Stimulated activated naive CD4-positive, alpha-beta T cell (primary cell): ENCODE data around the gene RHEBL1.

Source experiments
- DNase-seq, 6 experiments: peaks; one replicate each; lab custom pipeline; 2025; lab: John Stamatoyannopoulos, UW

The RHEBL1 gene

DNA sequence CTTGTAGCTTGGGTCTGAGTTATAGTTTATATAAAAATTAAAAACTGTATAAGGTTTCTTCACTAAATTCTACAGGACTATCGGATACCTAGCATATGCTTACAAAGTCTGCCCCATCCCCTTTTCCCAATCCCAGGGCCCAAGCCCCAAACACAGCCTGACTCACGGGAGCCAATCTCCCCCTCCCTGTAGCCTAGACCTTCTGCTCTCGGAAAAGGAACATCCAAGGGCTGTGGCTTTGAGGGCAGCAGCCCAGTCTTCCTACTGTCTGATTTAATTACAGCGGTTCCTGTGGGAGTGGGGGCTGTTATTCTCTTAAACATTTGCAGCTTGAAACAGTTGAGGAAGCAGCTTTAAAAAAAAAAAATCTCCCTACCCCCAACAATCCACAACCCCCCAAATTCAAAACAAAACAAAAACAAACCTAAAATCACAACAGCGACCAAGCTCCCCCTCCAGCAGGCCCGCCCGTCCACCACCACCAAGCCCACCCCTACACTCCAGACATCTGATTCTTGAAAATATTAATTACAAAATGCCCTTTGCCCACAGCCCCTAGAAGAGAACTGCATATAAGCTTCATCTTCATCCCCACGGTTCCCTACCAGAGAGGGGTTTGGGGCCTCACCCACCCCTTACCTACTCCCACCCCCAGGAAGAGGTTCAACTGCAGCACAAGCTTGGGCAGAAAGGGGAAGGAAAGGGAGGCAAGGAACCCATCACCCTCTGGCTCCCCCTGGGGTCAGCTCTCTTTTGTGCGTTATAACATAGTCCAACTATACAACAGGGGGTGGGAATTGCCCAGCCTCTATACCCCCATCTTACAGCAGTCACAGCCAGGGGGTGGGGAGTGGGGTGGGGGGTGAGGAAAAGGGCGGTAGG lies 50.1 kb downstream of the RHEBL1 start:
- DNase-seq, result peak in 4 of 6 experiments; percentile 11 to 48 (median 16)

DNA sequence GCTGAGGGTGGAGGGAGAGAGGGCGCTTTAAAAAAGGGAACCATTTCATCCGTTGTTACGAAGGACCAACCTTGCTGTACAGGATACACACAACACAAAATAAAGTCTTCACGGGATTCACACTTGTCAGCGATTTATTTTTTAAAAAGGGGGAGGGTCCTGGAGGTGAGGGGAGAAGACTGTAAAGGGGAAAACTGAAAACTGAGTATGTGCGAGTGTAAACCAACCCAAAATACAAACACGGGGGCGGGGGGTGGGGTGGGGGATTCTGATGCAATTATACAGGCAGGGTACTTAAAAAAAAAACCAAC lies 50.7 kb downstream of the RHEBL1 start:
- no peak for DNase-seq

DNA sequence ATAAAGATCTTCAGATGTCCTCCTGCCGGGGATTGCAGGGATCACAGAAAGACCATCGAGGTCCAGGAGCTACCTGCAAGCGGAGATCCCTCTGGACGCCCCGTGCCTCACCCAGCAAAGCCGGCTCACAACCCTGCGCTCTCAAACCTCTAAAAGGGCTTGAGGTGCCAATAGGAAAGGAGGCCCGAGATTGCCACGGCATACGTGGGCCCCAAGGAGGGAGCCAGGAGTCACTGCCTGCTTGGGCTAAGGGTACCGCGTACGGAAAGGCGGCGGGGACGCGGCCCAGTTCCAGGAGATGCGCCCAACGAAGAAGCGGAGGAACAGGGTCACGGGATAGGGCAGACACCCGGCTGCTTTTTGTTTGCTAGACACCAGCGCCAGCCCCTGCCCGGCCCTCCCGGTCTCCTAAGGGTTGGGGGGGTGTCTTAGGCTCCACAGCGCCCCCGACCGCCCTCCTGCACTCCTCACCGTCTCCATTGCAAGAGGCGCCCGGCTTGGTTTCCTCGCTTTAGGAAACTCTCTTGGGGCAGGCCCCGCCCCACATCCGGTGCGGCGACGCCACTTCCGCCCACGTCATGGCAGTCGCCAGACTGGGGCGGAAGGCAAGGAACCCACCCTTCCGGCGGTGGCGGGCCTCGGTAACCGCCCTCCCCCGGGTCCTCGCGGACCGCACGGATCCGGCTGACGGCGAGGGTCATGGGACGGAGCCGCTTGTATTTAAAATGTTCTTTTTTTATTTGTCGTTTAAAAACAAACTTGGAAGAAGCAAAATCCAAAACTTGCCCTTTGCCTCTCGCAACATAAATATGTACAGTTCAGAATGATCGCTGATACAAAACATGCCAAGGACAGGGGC lies 51.3 kb downstream of the RHEBL1 start, which contains the start of gene PRKAG1:
TSS of gene PRKAG1 (minus strand) at position 516 of the 859 bp plus-strand sequence. CDS start at position 480, 36 bp downstream.
- peak; percentile 94 to 97 (median 95) for DNase-seq

DNA sequence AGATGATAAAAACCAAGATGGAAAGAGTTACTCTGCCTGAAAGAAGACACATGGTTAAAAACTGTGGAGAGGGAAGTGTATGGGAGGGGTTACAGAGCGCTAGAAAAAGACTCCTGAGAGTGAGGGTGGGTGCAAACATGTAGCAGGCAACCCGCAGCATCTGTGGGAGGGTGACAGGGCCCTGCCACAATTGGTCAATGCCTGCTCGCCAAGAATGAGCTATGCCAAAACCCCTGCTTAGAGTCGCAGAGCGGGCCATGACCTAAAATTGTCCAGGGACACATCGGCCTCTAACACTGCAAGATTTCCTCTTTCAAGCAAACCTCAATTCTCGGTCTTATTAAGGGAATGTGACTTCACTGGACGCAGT lies 51.9 kb downstream of the RHEBL1 start:
- DNase-seq, result peak in 1 of 6 experiments; percentile 38

DNA sequence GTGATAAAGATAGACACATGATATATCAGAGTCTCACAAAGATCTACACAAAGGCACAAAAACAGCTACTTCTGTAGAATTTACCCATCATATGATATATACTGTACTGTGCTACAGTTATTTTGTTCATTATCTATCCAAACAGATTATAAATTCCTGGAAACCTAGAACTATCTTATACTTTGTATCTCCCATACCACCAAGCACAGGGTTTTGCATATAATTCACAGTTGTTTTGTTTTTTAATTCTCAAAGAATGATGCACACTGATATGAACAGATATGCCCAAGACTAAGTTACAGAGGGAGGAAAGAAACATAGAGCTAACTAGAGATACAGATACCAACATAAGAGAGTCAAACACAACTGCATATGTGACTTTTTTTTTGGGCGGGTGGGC lies 54.6 kb downstream of the RHEBL1 start:
- no peak for DNase-seq
